HUES64 (cell line): ENCODE data around the gene SCN8A.

Experiments used
- H3K27ac ChIP-seq: 2 replicates; pipeline ENCODE4 v1.7.0; 2013; ENCODE audit warnings: low read depth, low read length, inconsistent platforms
- H3K27me3 ChIP-seq: 2 replicates; pipeline ENCODE4 v1.6.1; 2013; ENCODE audit warnings: mild to moderate bottlenecking, low read length; ENCODE audit not compliant: insufficient read depth
- H3K36me3 ChIP-seq: 2 replicates; pipeline ENCODE4 v1.6.1; 2013; ENCODE audit warnings: mild to moderate bottlenecking, low read length; ENCODE audit not compliant: insufficient read depth
- H3K4me1 ChIP-seq: 2 replicates; pipeline ENCODE4 v1.6.1; 2013; ENCODE audit warnings: mild to moderate bottlenecking, low read length, moderate library complexity; ENCODE audit not compliant: insufficient read depth
- H3K4me3 ChIP-seq: 2 replicates; pipeline ENCODE4 v1.5.1; 2013; ENCODE audit warnings: mild to moderate bottlenecking, low read length, moderate library complexity
- H3K9ac ChIP-seq: 2 replicates; pipeline ENCODE4 v1.6.1; 2013; ENCODE audit warnings: mild to moderate bottlenecking, low read depth, low read length
- H3K9me3 ChIP-seq: 2 replicates; pipeline ENCODE4 v1.6.1; 2013; ENCODE audit warnings: low read depth, low read length; ENCODE audit not compliant: insufficient read depth
- WGBS: fragments of 150-250, 120-280 bp; methylation state at CpG from one replicate; pipeline ENCODE4 v1.1.7; 2013; ENCODE audit warnings: missing lambda C conversion rate; 5-methylcytosine and 5-hydroxymethylcytosine counted together

SCN8A gene

DNA sequence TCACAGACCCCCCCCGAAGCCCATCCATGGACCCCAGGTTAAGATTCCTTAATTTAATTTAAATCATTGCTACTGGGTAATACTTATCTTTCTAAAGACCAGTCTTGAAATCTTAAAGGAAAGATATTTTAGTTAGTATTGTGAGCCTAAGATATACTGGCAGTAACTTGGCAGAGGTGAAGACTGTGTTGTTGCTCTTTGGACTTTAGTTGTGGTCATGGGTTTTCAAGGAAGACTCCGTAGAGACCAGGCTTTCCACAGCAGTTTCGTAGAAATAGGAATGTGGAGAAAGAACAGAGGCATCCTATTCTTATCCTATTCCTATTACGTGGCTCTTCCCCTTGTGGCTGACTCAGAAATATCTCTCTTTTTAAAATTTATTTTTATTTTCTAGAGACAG, 99.0 kb downstream of the SCN8A start:
- no peak overlapping the region for H3K9ac ChIP-seq
- WGBS = 100% methylated on average over 4 of the region's 4 CpGs
- H3K36me3 ChIP-seq = no peaks in the 10 kb centered on the region
- H3K9me3 ChIP-seq = no peaks in the 10 kb centered on the region
- H3K27me3 ChIP-seq = no peaks in the 10 kb centered on the region
- H3K27ac ChIP-seq = no peak overlapping the region
- H3K4me3 ChIP-seq = no peak overlapping the region
- peaks cover 4% of the 10 kb centered on the region; the same call in 1 of the 2 replicates for H3K4me1 ChIP-seq

DNA sequence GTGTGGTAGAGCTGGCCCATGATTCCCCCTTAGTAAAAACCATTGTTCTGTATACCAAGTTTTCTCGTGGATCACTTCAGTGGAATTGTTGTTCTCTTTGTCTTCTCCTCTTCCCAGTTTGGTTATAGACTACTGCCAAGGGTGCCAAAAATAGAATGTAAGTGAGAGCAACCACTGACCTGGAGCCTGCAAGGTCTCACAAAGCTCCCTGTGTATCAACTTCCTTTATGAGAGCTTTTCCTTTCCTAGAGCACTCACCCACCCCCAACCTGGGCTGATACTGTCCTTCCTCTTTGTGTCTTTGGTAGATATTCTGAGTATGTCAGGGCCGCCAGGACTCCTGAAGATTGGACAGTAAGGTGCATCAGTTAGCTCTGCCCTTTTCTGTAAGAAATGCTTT, 101.0 kb downstream of the SCN8A start:
- 85% methylated on average over 2 of the region's 2 CpGs for WGBS
- no peaks in the 10 kb centered on the region for H3K36me3 ChIP-seq
- no peak overlapping the region for H3K4me3 ChIP-seq
- no peak overlapping the region for H3K27ac ChIP-seq
- no peak overlapping the region for H3K9ac ChIP-seq
- peaks cover 2% of the 10 kb centered on the region; the same call in 1 of the 2 replicates for H3K4me1 ChIP-seq
- H3K9me3 ChIP-seq = no peaks in the 10 kb centered on the region
- H3K27me3 ChIP-seq = no peaks in the 10 kb centered on the region

DNA sequence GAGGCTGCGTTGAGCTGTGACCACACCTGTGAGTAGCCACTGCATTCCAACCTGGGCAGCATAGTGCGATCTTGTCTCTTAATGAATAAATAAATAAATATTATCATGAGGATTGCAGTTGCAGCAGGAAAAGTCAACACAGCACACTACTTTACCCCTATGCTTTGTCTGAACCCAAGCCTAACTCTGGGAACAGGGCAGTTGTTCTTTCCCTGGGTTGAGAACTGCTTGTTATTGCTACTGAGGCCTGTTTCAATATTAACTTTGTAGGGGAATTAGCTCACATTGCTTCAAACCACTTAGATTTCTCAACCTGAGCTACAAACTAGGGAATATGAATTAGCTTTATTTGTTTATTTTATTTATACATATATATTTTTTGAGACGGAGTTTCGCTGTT, 102.5 kb downstream of the SCN8A start:
- H3K4me1 ChIP-seq = no peaks in the 10 kb centered on the region
- no peaks in the 10 kb centered on the region for H3K9me3 ChIP-seq
- no peak overlapping the region for H3K4me3 ChIP-seq
- no peak overlapping the region for H3K9ac ChIP-seq
- 100% methylated on average over 3 of the region's 4 CpGs for WGBS
- no peak overlapping the region for H3K27ac ChIP-seq
- no peaks in the 10 kb centered on the region for H3K27me3 ChIP-seq
- no peaks in the 10 kb centered on the region for H3K36me3 ChIP-seq

DNA sequence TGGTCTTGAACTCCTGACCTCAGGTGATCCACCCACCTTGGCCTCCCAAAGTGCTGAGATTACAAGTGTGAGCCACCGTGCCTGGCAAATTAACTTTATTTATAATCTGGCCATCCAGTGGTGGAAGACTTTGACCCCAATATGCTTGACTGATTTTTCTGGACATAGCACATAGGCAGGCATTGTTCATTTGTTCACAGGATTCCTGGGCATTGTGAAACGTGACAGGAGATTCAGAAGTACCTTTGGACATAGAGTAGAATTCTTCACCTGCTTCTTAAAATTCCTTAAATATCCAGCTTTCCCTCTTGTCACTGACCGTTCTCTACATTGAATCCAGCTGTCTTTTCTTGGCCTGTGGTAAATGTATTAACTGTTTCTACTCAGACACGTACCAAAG, 103.1 kb downstream of the SCN8A start:
- 95% methylated on average over 4 of the region's 4 CpGs for WGBS
- Histone ChIP-seq H3K4me3 (no peak overlapping the region), H3K27me3 (no peaks in the 10 kb centered on the region), H3K9me3 (no peaks in the 10 kb centered on the region), H3K4me1 (no peaks in the 10 kb centered on the region), H3K9ac (no peak overlapping the region), H3K36me3 (no peaks in the 10 kb centered on the region), H3K27ac (no peak overlapping the region)

DNA sequence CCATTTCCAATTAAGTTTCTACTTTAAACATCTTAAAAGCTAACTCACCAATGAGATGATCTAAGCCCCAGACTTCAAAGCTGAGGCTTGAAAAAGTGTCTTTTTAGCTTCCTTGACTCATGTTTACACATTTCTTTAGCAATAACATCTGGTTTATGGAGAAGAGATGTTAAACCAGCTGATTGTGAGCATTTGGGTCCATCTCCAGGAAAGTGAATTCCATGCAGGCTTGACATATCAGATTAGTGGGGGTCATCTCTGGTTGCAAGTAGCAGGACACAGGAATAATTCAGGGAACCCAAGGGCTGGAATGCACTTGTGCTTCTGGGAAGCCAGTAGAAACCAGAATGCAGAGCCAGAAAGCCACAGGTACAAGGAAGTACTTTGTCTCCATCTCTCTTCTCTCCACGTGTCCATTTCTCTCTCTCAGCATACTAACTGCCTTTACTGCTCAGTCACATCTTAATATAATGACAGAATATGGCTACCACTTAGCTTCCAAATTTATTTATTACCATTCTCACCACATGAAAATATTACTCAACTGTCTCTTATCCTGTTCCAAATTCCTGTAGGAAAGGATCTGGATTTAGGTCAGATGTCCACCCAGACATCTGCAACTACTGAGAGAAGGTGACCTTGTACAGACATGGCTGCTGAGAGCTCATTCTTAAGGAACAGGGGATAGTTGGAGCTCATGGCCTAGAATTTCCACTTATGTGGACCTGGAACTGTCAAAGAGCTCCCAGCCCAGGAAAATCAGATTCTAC, 104.4 kb downstream of the SCN8A start:
- no peaks in the 10 kb centered on the region for H3K4me1 ChIP-seq
- no peaks in the 10 kb centered on the region for H3K27me3 ChIP-seq
- 78% methylated on average over 1 of the region's 1 CpG for WGBS
- H3K9me3 ChIP-seq = no peaks in the 10 kb centered on the region
- H3K36me3 ChIP-seq = no peaks in the 10 kb centered on the region
- no peak overlapping the region for H3K27ac ChIP-seq
- no peak overlapping the region for H3K9ac ChIP-seq
- H3K4me3 ChIP-seq = no peak overlapping the region

DNA sequence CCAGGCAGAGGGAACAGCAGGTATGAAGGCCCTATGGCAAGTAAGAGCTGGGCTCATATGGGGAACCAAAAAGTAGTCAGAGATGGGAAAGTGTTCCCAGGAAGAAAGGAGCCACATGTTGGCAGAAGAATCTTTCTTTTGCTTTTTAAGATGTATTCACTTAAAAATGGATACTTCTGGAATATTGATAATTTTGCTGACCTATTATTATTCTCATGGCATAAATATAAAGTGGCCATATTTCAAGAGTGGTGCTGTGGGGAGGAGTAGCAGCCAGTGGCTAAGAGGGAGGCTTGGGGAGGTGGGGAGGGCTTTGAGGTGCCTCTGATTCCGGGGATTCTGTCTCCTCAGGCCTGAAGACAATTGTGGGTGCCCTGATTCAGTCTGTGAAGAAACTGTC, 108.2 kb downstream of the SCN8A start:
- Histone ChIP-seq H3K4me1 (no peaks in the 10 kb centered on the region), H3K9me3 (no peaks in the 10 kb centered on the region), H3K36me3 (peaks cover 10% of the 10 kb centered on the region; the same call in 1 of the 2 replicates), H3K4me3 (no peak overlapping the region), H3K27me3 (no peaks in the 10 kb centered on the region), H3K9ac (no peak overlapping the region), H3K27ac (no peak overlapping the region)
- 91% methylated on average over 1 of the region's 1 CpG for WGBS

DNA sequence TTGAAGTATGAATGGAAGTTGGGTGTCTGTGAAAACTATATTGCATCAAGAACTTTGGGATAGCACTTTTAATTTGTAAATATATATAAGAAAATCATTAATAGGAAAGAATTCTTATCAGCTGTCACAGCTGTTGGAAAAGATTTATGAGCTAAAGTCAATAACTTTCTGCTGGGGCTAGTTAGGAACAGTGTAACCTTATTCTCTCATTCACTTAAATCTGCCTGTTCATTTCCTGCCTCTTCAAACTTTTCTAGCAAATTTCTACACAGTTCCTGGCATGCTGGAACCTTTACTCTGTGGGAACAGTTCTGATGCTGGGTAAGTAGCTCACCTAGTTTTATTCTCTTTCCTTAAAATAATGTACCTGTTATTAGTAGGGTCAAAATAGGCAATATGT, 109.9 kb downstream of the SCN8A start:
- H3K27ac ChIP-seq = no peak overlapping the region
- no peaks in the 10 kb centered on the region for H3K27me3 ChIP-seq
- H3K9me3 ChIP-seq = no peaks in the 10 kb centered on the region
- peaks cover 20% of the 10 kb centered on the region for H3K36me3 ChIP-seq
- no peak overlapping the region for H3K4me3 ChIP-seq
- H3K9ac ChIP-seq = no peak overlapping the region
- no peaks in the 10 kb centered on the region for H3K4me1 ChIP-seq

DNA sequence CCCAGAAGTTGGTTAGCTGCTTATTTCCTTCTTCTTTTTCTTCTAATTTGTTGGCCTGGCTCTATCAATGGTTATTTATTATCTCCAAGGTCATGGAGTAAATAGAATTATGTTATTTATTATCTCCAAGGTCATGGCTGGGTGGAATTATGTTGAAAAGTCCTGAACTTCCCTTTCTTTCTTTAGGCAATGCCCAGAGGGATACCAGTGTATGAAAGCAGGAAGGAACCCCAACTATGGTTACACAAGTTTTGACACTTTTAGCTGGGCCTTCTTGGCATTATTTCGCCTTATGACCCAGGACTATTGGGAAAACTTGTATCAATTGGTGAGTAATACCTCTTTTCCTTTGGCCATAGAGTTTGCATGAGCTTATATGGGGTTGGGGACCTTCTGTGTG, 111.6 kb downstream of the SCN8A start:
- H3K9me3 ChIP-seq = no peaks in the 10 kb centered on the region
- peaks cover 35% of the 10 kb centered on the region for H3K36me3 ChIP-seq
- H3K27ac ChIP-seq = no peak overlapping the region
- H3K4me3 ChIP-seq = no peak overlapping the region
- H3K27me3 ChIP-seq = no peaks in the 10 kb centered on the region
- H3K4me1 ChIP-seq = no peaks in the 10 kb centered on the region
- no peak overlapping the region for H3K9ac ChIP-seq
- WGBS = 92% methylated on average over 1 of the region's 1 CpG

DNA sequence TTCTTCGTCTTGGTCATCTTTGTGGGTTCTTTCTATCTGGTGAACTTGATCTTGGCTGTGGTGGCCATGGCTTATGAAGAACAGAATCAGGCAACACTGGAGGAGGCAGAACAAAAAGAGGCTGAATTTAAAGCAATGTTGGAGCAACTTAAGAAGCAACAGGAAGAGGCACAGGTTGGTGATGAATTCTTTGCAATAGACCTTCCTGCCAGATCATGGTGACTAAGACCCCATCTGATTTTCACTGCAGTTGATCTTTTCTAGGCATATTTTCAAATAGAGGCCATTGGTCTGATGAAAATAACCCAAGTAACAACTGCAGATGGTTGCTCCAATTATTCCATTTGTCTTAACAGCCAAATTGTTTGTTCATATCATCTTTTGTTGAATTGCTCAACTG, 114.4 kb downstream of the SCN8A start:
- Histone ChIP-seq H3K36me3 (peaks cover 38% of the 10 kb centered on the region), H3K4me3 (no peak overlapping the region), H3K9ac (no peak overlapping the region), H3K27ac (no peak overlapping the region), H3K27me3 (no peaks in the 10 kb centered on the region), H3K9me3 (no peaks in the 10 kb centered on the region), H3K4me1 (no peaks in the 10 kb centered on the region)
- WGBS = 94% methylated on average over 1 of the region's 1 CpG

DNA sequence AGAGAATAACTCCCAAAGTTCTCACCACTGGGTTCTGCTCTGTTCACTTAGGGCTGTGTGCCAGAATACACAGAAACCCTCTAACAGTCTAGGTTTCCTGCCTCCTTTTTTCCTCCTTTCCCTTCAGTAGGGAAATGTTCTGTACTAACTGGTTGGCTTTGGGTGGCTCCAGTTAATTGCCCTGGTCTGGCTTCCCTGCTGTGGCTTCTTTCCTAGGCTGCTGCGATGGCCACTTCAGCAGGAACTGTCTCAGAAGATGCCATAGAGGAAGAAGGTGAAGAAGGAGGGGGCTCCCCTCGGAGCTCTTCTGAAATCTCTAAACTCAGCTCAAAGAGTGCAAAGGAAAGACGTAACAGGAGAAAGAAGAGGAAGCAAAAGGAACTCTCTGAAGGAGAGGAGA, 115.2 kb downstream of the SCN8A start:
- Histone ChIP-seq H3K27ac (no peak overlapping the region), H3K9me3 (no peaks in the 10 kb centered on the region), H3K4me1 (no peaks in the 10 kb centered on the region), H3K27me3 (no peaks in the 10 kb centered on the region), H3K36me3 (peaks cover 36% of the 10 kb centered on the region), H3K4me3 (no peak overlapping the region), H3K9ac (no peak overlapping the region)
- WGBS = 85% methylated on average over 3 of the region's 3 CpGs

DNA sequence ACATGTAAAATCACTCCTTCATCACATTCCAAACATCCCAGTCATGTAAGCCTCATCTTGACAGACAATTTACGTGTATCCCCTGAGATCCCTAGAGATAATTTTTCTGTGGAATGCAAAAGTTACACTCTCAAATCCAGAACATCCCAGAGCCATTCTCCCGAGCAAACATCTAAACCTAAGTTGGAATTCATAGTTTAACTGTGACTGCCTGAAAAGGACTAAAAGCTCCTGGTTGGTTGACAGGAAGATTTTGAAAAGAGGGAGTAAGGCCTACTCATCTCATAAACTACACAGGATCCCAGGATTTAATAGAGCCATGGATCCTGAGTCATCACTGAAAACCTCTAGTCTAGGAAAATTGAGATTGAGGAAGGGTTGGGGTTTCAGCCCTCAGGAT, 123.6 kb downstream of the SCN8A start:
- Histone ChIP-seq H3K4me1 (no peaks in the 10 kb centered on the region), H3K27ac (no peak overlapping the region)

More for the DNA sequence above, 123.6 kb downstream of the SCN8A start:
- Histone ChIP-seq H3K9ac (no peak overlapping the region), H3K9me3 (no peaks in the 10 kb centered on the region), H3K27me3 (no peaks in the 10 kb centered on the region), H3K36me3 (0 out of 2 replicates have a peak, but pooled peaks cover 2% of the 10 kb centered on the region), H3K4me3 (no peak overlapping the region)
- WGBS = 97% methylated on average over 2 of the region's 2 CpGs
